ENCODE data around the gene IFI30.
"Not testable (repeated sequence)": the region's sequence is repeated elsewhere in the genome, so short reads cannot be mapped to it uniquely, and the experiment has no call there.

- TF ChIP-seq CTCF (conservative IDR thresholded peaks at IDR 0.05 in 1 of 2, IDR thresholded peaks at IDR 0.05 in 1 of 2; ENCODE audit: extremely low read depth in 1 of 2, insufficient read depth in 1 of 2, low read depth in 1 of 2, low read length in 2 of 2); EZH2 (IDR thresholded peaks at IDR 0.05; ENCODE audit: borderline replicate concordance, low read length): not testable (repeated sequence)
These were observed 14.5 kb upstream of the IFI30 start for GRCh38 chr19:18159059-18159616.
